Tibial artery (tissue), 4 donors: Measurements from ENCODE around the gene SLC4A8.

Source experiments
- DNase-seq, 2 donors: peaks; one replicate each; pipeline ENCODE4 v3.0.0-alpha.2; 2019
- H3K27ac ChIP-seq, 2 donors: fragments of 200-600 bp; sonication (generic) in 1 of 2; 1 replicate in 1 of 2; 2 replicates in 1 of 2; pipeline ENCODE4 v1.5.1; 2018 to 2019; ENCODE audit warnings: mild to moderate bottlenecking in 1 of 2
- H3K27me3 ChIP-seq, 2 donors: fragments of 200-600 bp; sonication (generic) in 1 of 2; one replicate each; pipeline versions ENCODE4 v1.5.1 to v1.6.0; 2016 to 2019
- H3K36me3 ChIP-seq, 3 donors: fragments of 200-600 bp; sonication (generic) in 2 of 3; one replicate each; pipeline ENCODE4 v1.5.1; 2016 to 2019; ENCODE audit warnings: mild to moderate bottlenecking in 2 of 3
- H3K4me1 ChIP-seq, 4 donors: fragments of 200-600 bp; sonication (generic) in 2 of 4; 1 replicate in 3 of 4; 2 replicates in 1 of 4; pipeline ENCODE4 v1.5.1; 2016 to 2019
- H3K4me3 ChIP-seq, 2 donors: fragments of 200-600 bp; sonication (generic) in 1 of 2; 1 replicate in 1 of 2; 2 replicates in 1 of 2; pipeline ENCODE4 v1.5.1; 2018 to 2019; ENCODE audit warnings: mild to moderate bottlenecking in 2 of 2
- H3K9me3 ChIP-seq, 3 donors: fragments of 200-600 bp; sonication (generic) in 1 of 3; one replicate each; pipeline ENCODE4 v1.5.1; 2016 to 2019
- CTCF ChIP-seq, 2 experiments: fragments of 200-600 bp in 1 of 2; fragments of 450-650 bp in 1 of 2; IDR thresholded peaks; one replicate each; pipeline ENCODE4 v1.5.1; 2017 to 2019; ENCODE audit warnings: antibody characterized with exemption in 2 of 2, mild to moderate bottlenecking in 1 of 2, moderate library complexity in 1 of 2
- intact Hi-C: fragments of 100-400 bp; cut with DNase I; formaldehyde crosslinking; loops from one replicate; pipeline ENCODE4 v1.15.0; 2023; ENCODE audit warnings: low total_unique reads

Gene SLC4A8

DNA sequence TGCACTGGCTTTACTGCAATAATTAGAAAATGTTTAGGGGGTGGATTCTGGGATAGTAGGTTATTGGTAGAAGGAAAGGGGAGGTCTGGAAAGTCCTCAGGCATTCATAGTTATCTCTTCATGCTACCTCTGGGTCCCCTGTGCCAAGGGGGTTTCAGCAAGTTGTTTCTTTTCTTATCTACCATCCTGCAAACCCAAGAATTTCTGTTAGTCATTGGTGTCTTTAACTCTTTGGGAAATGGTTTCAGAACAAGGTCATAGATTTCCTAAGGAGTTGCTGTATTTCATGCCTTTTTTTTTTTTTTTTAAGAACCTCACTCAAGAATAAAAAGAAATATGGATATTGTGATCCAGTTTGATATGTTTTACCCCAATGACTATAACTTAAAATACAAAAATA lies 63.6 kb downstream of the SLC4A8 start:
- no peaks in the 10 kb centered on the region for H3K27me3 ChIP-seq
- no peak for DNase-seq
- H3K27ac ChIP-seq = no peak overlapping the region
- H3K4me1 ChIP-seq = no peaks in the 10 kb centered on the region
- no peak for TF ChIP-seq CTCF (IDR thresholded peaks at IDR 0.05)
- H3K4me3 ChIP-seq = no peak overlapping the region
- intact Hi-C loops = no loop called here
- no peaks in the 10 kb centered on the region for H3K36me3 ChIP-seq
- H3K9me3 ChIP-seq = no peaks in the 10 kb centered on the region

DNA sequence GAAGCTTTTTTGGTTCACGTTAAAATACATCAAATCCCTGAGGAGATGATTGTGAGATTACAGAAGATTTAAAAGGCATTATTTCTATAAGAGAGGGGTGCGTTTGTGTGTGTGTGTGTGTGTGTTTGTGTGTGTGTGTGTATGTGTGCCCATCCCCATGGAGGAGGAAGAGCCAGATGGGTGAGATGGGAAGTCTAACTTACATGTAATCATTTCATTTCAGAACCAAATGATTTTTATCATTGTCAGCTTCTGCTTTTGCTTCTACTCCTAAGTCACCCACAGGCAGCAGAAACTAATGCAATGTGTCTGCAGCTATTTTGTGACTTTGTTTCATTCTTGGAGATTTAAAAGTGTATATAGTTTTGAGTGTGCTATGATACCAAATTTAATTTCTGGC lies 68.7 kb downstream of the SLC4A8 start:
- Histone ChIP-seq H3K27ac (no peak overlapping the region), H3K27me3 (no peaks in the 10 kb centered on the region), H3K36me3 (no peaks in the 10 kb centered on the region), H3K4me1 (no peaks in the 10 kb centered on the region), H3K9me3 (no peaks in the 10 kb centered on the region), H3K4me3 (no peak overlapping the region)
- intact Hi-C loops = no loop called here
- no peak for DNase-seq
- TF ChIP-seq CTCF (IDR thresholded peaks at IDR 0.05) = no peak

DNA sequence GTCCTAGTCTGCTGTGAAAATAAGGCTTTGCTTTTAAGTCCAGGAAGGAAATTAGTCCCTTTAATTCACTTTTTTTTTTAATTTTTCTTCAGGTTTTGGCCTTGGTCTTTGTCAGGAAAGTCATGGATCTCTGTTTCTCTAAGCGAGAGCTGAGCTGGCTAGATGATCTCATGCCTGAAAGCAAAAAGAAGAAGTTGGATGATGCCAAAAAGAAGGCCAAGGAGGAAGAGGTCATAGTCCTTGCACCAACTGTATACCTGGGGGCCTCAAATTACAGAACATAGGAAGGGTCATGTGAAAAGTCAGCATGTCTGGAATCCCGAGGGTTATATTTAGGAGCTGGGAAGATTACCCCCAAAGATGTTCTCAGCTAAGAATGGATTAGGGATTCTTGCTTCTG lies 72.3 kb downstream of the SLC4A8 start:
- intact Hi-C loops = no loop called here
- no peaks in the 10 kb centered on the region for H3K27me3 ChIP-seq
- H3K4me1 ChIP-seq = no peaks in the 10 kb centered on the region
- DNase-seq = no peak
- H3K27ac ChIP-seq = no peak overlapping the region
- no peaks in the 10 kb centered on the region for H3K9me3 ChIP-seq
- no peak overlapping the region for H3K4me3 ChIP-seq
- no peaks in the 10 kb centered on the region for H3K36me3 ChIP-seq
- no peak for TF ChIP-seq CTCF (IDR thresholded peaks at IDR 0.05)

GRCh38 chr12:51504851-51505250 lies 80.2 kb downstream of the SLC4A8 start:
- no peak overlapping the region for H3K27ac ChIP-seq
- intact Hi-C loops = no loop called here
- no peaks in the 10 kb centered on the region for H3K27me3 ChIP-seq
- no peak overlapping the region for H3K4me3 ChIP-seq
- TF ChIP-seq CTCF (IDR thresholded peaks at IDR 0.05) = no peak
- H3K36me3 ChIP-seq = no peaks in the 10 kb centered on the region
- no peaks in the 10 kb centered on the region for H3K9me3 ChIP-seq
- no peak for DNase-seq
- no peaks in the 10 kb centered on the region for H3K4me1 ChIP-seq

DNA sequence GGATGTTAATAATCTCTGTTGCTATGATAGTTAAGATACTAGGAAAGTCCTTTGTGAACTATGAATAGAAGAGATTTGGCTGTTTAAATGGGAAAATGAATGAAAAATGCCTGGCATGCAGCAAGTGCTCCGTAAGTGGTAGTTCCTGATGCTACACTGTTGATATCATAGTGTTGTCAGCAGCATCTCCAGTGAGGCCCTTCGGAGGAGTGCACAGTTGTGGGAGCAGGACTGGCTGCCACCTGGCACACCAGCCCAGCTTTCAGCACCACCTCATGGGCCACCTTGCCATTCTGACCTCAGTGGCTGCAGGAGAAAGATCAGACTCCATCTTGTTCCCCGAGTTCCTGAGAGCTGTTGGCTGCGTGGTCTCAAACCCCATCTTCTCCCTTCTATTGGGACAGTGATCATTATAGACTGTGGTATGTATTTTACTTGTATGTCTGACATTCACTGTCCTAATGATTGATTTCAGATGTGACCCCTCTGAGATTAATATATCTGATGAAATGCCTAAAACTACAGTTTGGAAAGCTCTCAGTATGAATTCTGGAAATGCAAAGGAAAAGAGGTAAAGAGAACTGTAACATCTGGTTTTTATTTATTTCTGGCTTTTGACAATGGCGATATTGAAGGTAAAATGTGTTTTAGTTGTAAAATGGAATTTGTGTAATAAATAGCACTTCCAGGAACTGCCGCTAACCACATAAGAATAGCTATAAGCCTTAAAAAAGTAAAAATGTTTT lies 80.9 kb downstream of the SLC4A8 start:
- no peak overlapping the region for H3K4me3 ChIP-seq
- H3K36me3 ChIP-seq = no peaks in the 10 kb centered on the region
- H3K27me3 ChIP-seq = no peaks in the 10 kb centered on the region
- no peak overlapping the region for H3K27ac ChIP-seq
- no peaks in the 10 kb centered on the region for H3K4me1 ChIP-seq
- no peak for DNase-seq
- H3K9me3 ChIP-seq = no peaks in the 10 kb centered on the region
- no peak for TF ChIP-seq CTCF (IDR thresholded peaks at IDR 0.05)
- intact Hi-C loops = no loop called here

- no peak for DNase-seq
- no peak overlapping the region for H3K4me3 ChIP-seq
- H3K4me1 ChIP-seq = no peaks in the 10 kb centered on the region
- H3K27ac ChIP-seq = no peak overlapping the region
- no peaks in the 10 kb centered on the region for H3K27me3 ChIP-seq
- H3K9me3 ChIP-seq = no peaks in the 10 kb centered on the region
- TF ChIP-seq CTCF (IDR thresholded peaks at IDR 0.05) = no peak
- intact Hi-C loops = no loop called here
- H3K36me3 ChIP-seq = no peaks in the 10 kb centered on the region
Observed at GRCh38 chr12:51507178-51507577, 82.5 kb downstream of the SLC4A8 start.
